ENCODE results near the gene RCBTB2. TPM values are rescaled to one million over a fixed set of nuclear protein-coding genes. Genes with fewer than 3 reads are reported as not detected.

Gene RCBTB2
- total and polyA plus RNA-seq, 9 of the 15 experiments (the other 6 are each of a cell fraction or from before 2014, with no cell fraction given) = 0.91 to 3.3 (median 1.5) TPM

GRCh38 chr13:48573213-48574007, 40.5 kb upstream of the RCBTB2 start (continued):
- TF ChIP-seq ZHX1 (conservative IDR thresholded peaks at IDR 0.05; ENCODE audit: low read length) (no peak), CTBP1 (IDR thresholded peaks at IDR 0.05; ENCODE audit: borderline replicate concordance) (no peak), TSC22D4 (tag; IDR thresholded peaks at IDR 0.05) (no peak), XRCC3 (IDR thresholded peaks at IDR 0.05) (no peak)

DNA sequence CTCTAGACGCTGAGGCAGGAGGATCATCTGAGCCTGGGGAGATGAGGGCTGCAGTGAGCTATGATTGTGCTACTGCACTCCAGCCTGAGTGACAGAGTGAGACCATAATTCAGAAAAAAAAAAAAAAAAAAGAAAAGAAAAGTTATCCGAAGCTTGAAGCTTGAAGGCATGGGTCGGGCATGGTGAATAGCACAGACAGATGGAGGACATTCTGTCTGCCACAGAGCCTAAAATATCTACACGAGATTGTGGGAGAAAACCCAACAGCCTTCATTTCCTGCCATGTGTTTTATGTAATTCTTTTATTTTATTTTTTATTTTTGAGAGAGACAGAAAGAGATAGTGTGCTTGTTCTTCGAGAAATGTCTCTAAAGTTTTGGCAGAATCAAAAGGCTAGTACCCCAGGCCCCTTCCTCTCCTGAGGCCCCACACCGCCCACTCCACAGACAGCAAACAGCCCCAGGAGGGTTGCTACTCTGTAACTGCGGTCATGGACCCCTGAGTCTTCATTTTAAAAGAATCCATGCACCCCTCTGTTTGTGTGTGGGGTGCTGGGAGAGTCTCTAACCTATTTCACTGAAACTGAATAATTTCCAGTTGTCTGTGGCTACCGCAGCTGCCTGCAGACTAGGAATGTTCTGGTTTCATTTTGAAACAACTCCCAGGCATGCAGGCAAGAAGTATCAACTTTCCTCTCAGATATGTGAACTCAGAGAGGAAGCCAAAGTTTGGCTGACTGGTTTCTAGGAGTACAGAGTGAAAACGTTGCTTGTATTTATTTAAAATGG, 38.4 kb upstream of the RCBTB2 start:
- H3K4me2 ChIP-seq (ENCODE audit: insufficient read depth, low read length) = no peak overlapping the region
- H3K36me3 ChIP-seq (ENCODE audit: control insufficient read depth, insufficient read depth, low read length) = no peaks in the 10 kb centered on the region
- BruUV-seq (replicated peaks) = no TSS peak
- WGBS (ENCODE audit: insufficient coverage, low coverage, missing lambda C conversion rate) = 18% methylated on average over 6 of the region's 9 CpGs
- in situ Hi-C loops (cut with MboI) (loop anchor here (10.0 kb wide), 1 partner anchor 447 kb away; no protein-coding TSS in a partner anchor), intact Hi-C loops (cut with micrococcal nuclease) (no loop called here)
- DNase-seq (ENCODE audit: extremely low read depth in 1 of 4, low spot score in 3 of 4) = no peak
- ChIA-PET POLR2A (interaction anchor here (0.6 kb wide), 1 partner anchor 62 kb away, joined by 3 read pairs; no protein-coding TSS in a partner anchor), CTCF (ENCODE audit: low intra/inter-chr PET ratio) (interaction anchor here (0.6 kb wide), 1 partner anchor 156 kb away, joined by 3 read pairs; no protein-coding TSS in a partner anchor)
- H3K9ac ChIP-seq (ENCODE audit: insufficient read depth in 1 of 2, low read depth in 2 of 2, low read length in 2 of 2) = peak overlapping the region in 1 of 2 experiments; percentile 20; a peak in 1 of 4 replicates
- no peaks in the 10 kb centered on the region for H3K27me3 ChIP-seq (ENCODE audit: control insufficient read depth in 2 of 2, insufficient read depth in 2 of 2, low read length in 2 of 2)
- ATAC-seq = peak; percentile 47; the same call in 2 of the 3 replicates
- no peak overlapping the region for H3K4me3 ChIP-seq
- FAIRE-seq = no peak
- no peak overlapping the region for H3K27ac ChIP-seq (ENCODE audit: extremely low read depth, low read depth, low read length)
- no peaks in the 10 kb centered on the region for H3K9me3 ChIP-seq (replicated peaks; ENCODE audit: control insufficient read depth, insufficient read depth, low read depth, low read length)
- H3K4me1 ChIP-seq (replicated peaks in 1 of 2; ENCODE audit: control insufficient read depth in 2 of 2, insufficient read depth in 2 of 2, low read length in 2 of 2) = no peaks in the 10 kb centered on the region; a peak in 1 of 5 replicates
- peak overlapping the region; percentile 91 for H2AFZ ChIP-seq (ENCODE audit: low read depth, low read length)
- H4K20me1 ChIP-seq (replicated peaks; ENCODE audit: control insufficient read depth, insufficient read depth, low read length) = no peaks in the 10 kb centered on the region
- H3K9me1 ChIP-seq (ENCODE audit: control insufficient read depth, insufficient read depth, low read length) = no peaks in the 10 kb centered on the region
- H3K79me2 ChIP-seq (ENCODE audit: control insufficient read depth, insufficient read depth, low read length) = no peaks in the 10 kb centered on the region
- no peak for TF ChIP-seq PHF20 (IDR thresholded peaks at IDR 0.05; ENCODE audit: partially characterized antibody)
- TF ChIP-seq NFRKB (IDR thresholded peaks at IDR 0.05; ENCODE audit: low read depth) = no peak
- no peak for TF ChIP-seq SMARCA4 (IDR thresholded peaks at IDR 0.05)
- TF ChIP-seq ZBTB11 (CRISPR knock-in tag; IDR thresholded peaks at IDR 0.05) = no peak
- TF ChIP-seq NUFIP1 (IDR thresholded peaks at IDR 0.05; ENCODE audit: partially characterized antibody) = no peak
- no peak for TF ChIP-seq CTBP1 (IDR thresholded peaks at IDR 0.05; ENCODE audit: borderline replicate concordance)
